HepG2 (cell line): ENCODE measurements around the gene MAP2K7. TPM values are rescaled to one million over a fixed set of nuclear protein-coding genes. Genes with fewer than 3 reads are reported as not detected.

Experiments
- ATF3 ChIP-seq: sonication (generic); formaldehyde crosslinking; IDR thresholded peaks from 2 replicates; pipeline ENCODE4 v1.4.0; 2020; ENCODE audit warnings: missing genetic modification reagents
- DBP ChIP-seq: sonication (generic); formaldehyde crosslinking; IDR thresholded peaks from 2 replicates; pipeline ENCODE4 v1.4.0; 2020; ENCODE audit warnings: missing genetic modification reagents; ENCODE audit errors: not compliant biosample characterization
- FOSL2 ChIP-seq: sonication (generic); formaldehyde crosslinking; IDR thresholded peaks from 2 replicates; pipeline ENCODE4 v1.4.0; 2020; ENCODE audit warnings: missing genetic modification reagents
- FOXC1 ChIP-seq: sonication (generic); formaldehyde crosslinking; IDR thresholded peaks from 2 replicates; pipeline ENCODE4 v1.8.0; 2022; ENCODE audit warnings: mild to moderate bottlenecking, missing genetic modification reagents, borderline replicate concordance
- IKZF5 ChIP-seq: IDR thresholded peaks from 2 replicates; pipeline ENCODE4 v1.6.1; 2018; ENCODE audit warnings: missing genetic modification reagents, mild to moderate bottlenecking, missing compliant biosample characterization
- MAFG ChIP-seq: sonication (generic); formaldehyde crosslinking; IDR thresholded peaks from 2 replicates; pipeline ENCODE4 v1.5.1; 2020; ENCODE audit warnings: mild to moderate bottlenecking, missing genetic modification reagents
- PRDM15 ChIP-seq: sonication (generic); formaldehyde crosslinking; IDR thresholded peaks from 2 replicates; pipeline ENCODE4 v1.4.0; 2020; ENCODE audit warnings: missing genetic modification reagents
- TBX2 ChIP-seq: sonication (generic); formaldehyde crosslinking; IDR thresholded peaks from 2 replicates; pipeline ENCODE4 v1.5.0; 2020; ENCODE audit warnings: missing genetic modification reagents, mild to moderate bottlenecking, borderline replicate concordance
- TFE3 ChIP-seq: IDR thresholded peaks from 2 replicates; pipeline ENCODE4 v1.6.1; 2016
- ZFP90 ChIP-seq: sonication (generic); formaldehyde crosslinking; IDR thresholded peaks from 2 replicates; pipeline ENCODE4 v1.8.0; 2022; ENCODE audit warnings: missing genetic modification reagents, mild to moderate bottlenecking, inconsistent platforms, borderline replicate concordance
- ZNF335 ChIP-seq: sonication (generic); formaldehyde crosslinking; IDR thresholded peaks from 2 replicates; pipeline ENCODE4 v1.4.0; 2020; ENCODE audit warnings: missing genetic modification reagents
- ZNF350 ChIP-seq: sonication (generic); formaldehyde crosslinking; IDR thresholded peaks from 2 replicates; pipeline ENCODE4 v1.4.0; 2020; ENCODE audit warnings: mild to moderate bottlenecking, low read depth, missing genetic modification reagents, borderline replicate concordance
- ZNF567 ChIP-seq: sonication (generic); formaldehyde crosslinking; IDR thresholded peaks from 2 replicates; pipeline ENCODE4 v1.8.1; 2023; ENCODE audit warnings: mild to moderate bottlenecking, missing genetic modification reagents, borderline replicate concordance
- polyA plus RNA-seq, 8 experiments: library from polyadenylated mRNA; depleted of rRNA in 3 of 8; stranded (reverse) in 7 of 8; unstranded in 1 of 8; fragments of >200 nt; fragmentation: Illumina TruSeq in 4 of 8; extraction: Trizol in 4 of 8; gene quantifications; 2 replicates each; pipeline versions ENCODE4 v1.2.1 to v1.2.3, GENCODE V29; 2011 to 2016; ENCODE audit warnings: low read depth in 4 of 8, missing spikeins in 1 of 8, mixed read lengths in 1 of 8; ENCODE audit not compliant: insufficient read depth in 1 of 8
- total RNA-seq, 5 experiments: library from RNA; depleted of rRNA; stranded (reverse); fragments of >200 nt; fragmentation: Illumina TruSeq; extraction: Trizol; gene quantifications; 2 replicates each; pipeline ENCODE4 v1.2.3, GENCODE V29; 2016; ENCODE audit warnings: low read depth in 1 of 5
- TF ChIP-seq, protein P1 (sequence below): sonication (generic); formaldehyde crosslinking; IDR thresholded peaks from 2 replicates; pipeline ENCODE4 v1.5.1; 2020; ENCODE audit warnings: mild to moderate bottlenecking, missing genetic modification reagents
- TF ChIP-seq, protein P2 (sequence below): IDR thresholded peaks from 2 replicates; pipeline ENCODE4 v1.6.1; 2016; ENCODE audit warnings: low read depth

The MAP2K7 gene
- total and polyA plus RNA-seq, 2 of the 13 experiments (the other 11 are each of a cell fraction or from before 2014, with no cell fraction given), result 9.0 to 10.8 TPM

GRCh38 chr19:7897292-7897691 lies 6.4 kb upstream of the MAP2K7 start (continued):
- TF ChIP-seq PRDM15 (no peak), ZNF567 (CRISPR knock-in tag) (no peak), ZNF350 (peak; percentile 62; the same call in 1 of the 2 replicates), ZNF335 (CRISPR knock-in tag) (no peak), FOSL2 (CRISPR knock-in tag) (peak; percentile 38; the same call in 1 of the 2 replicates), IKZF5 (CRISPR knock-in tag) (peak; percentile 47; the same call in 1 of the 2 replicates), ZFP90 (peak; percentile 81; the same call in 1 of the 2 replicates), TFE3 (CRISPR knock-in tag) (no peak), ATF3 (CRISPR knock-in tag) (no peak), DBP (no peak), TBX2 (peak; percentile 84; the same call in 1 of the 2 replicates), FOXC1 (no peak), MAFG (no peak)
- TF ChIP-seq, protein P1, sequence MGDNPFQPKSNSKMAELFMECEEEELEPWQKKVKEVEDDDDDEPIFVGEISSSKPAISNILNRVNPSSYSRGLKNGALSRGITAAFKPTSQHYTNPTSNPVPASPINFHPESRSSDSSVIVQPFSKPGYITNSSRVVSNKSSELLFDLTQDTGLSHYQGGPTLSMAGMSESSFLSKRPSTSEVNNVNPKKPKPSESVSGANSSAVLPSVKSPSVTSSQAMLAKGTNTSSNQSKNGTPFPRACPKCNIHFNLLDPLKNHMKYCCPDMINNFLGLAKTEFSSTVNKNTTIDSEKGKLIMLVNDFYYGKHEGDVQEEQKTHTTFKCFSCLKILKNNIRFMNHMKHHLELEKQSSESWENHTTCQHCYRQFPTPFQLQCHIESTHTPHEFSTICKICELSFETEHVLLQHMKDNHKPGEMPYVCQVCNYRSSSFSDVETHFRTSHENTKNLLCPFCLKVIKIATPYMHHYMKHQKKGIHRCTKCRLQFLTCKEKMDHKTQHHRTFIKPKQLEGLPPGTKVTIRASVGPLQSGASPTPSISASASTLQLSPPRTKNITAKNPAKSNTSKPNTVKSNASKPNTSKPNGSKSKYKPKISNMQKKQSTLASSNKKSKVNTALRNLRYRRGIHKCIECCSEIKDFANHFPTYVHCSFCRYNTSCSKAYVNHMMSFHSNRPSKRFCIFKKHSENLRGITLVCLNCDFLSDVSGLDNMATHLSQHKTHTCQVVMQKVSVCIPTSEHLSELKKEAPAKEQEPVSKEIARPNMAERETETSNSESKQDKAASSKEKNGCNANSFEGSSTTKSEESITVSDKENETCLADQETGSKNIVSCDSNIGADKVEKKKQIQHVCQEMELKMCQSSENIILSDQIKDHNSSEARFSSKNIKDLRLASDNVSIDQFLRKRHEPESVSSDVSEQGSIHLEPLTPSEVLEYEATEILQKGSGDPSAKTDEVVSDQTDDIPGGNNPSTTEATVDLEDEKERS (CRISPR knock-in tag), result no peak
- TF ChIP-seq, protein P2, sequence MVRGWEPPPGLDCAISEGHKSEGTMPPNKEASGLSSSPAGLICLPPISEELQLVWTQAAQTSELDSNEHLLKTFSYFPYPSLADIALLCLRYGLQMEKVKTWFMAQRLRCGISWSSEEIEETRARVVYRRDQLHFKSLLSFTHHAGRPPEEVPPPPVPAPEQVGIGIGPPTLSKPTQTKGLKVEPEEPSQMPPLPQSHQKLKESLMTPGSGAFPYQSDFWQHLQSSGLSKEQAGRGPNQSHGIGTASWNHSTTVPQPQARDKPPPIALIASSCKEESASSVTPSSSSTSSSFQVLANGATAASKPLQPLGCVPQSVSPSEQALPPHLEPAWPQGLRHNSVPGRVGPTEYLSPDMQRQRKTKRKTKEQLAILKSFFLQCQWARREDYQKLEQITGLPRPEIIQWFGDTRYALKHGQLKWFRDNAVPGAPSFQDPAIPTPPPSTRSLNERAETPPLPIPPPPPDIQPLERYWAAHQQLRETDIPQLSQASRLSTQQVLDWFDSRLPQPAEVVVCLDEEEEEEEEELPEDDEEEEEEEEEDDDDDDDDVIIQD (CRISPR knock-in tag), result no peak
